SK-N-SH (cell line): ENCODE data around the gene PRR36.

Experiments
- TF ChIP-seq, protein P1 (sequence below): fragments of 200-600 bp; sonication (generic); IDR thresholded peaks from 2 replicates; pipeline ENCODE4 v1.6.1; 2017; ENCODE audit warnings: antibody characterized with exemption, mild to moderate bottlenecking, moderate library complexity
- TF ChIP-seq, protein P2 (sequence below): IDR thresholded peaks from 2 replicates; pipeline ENCODE4; 2012

DNA sequence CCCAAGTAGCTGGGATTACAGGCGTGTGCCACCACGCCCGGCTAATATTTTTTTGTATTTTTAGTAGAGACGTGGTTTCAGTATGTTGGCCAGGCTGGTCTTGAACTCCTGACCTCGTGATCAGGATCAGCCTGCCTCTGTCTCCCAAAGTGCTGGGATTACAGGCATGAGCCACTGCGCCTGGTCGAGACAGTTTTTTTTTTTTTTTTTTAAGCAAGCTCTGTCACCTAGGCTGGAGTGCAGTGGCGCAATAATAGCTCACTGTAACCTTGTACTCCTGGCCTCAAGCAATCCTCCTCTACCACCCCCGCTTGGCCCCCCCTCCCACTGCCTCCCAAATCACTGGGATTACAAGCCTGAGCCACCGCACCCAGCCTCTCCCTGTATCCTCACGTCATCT lies 23.1 kb upstream of the PRR36 start:
- TF ChIP-seq, protein P1, sequence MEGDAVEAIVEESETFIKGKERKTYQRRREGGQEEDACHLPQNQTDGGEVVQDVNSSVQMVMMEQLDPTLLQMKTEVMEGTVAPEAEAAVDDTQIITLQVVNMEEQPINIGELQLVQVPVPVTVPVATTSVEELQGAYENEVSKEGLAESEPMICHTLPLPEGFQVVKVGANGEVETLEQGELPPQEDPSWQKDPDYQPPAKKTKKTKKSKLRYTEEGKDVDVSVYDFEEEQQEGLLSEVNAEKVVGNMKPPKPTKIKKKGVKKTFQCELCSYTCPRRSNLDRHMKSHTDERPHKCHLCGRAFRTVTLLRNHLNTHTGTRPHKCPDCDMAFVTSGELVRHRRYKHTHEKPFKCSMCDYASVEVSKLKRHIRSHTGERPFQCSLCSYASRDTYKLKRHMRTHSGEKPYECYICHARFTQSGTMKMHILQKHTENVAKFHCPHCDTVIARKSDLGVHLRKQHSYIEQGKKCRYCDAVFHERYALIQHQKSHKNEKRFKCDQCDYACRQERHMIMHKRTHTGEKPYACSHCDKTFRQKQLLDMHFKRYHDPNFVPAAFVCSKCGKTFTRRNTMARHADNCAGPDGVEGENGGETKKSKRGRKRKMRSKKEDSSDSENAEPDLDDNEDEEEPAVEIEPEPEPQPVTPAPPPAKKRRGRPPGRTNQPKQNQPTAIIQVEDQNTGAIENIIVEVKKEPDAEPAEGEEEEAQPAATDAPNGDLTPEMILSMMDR = no peak
- TF ChIP-seq, protein P2, sequence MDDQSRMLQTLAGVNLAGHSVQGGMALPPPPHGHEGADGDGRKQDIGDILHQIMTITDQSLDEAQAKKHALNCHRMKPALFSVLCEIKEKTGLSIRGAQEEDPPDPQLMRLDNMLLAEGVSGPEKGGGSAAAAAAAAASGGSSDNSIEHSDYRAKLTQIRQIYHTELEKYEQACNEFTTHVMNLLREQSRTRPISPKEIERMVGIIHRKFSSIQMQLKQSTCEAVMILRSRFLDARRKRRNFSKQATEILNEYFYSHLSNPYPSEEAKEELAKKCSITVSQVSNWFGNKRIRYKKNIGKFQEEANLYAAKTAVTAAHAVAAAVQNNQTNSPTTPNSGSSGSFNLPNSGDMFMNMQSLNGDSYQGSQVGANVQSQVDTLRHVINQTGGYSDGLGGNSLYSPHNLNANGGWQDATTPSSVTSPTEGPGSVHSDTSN = no peak
